SJCRH30 (cell line): ENCODE data around the gene SAMD4B. TPM values are rescaled to one million over a fixed set of nuclear protein-coding genes. Genes with fewer than 3 reads are reported as not detected.
"Not testable (repeated sequence)": the region's sequence is repeated elsewhere in the genome, so short reads cannot be mapped to it uniquely, and the experiment has no call there.

Experiments used
- DNase-seq, 2 experiments: peaks; one replicate each; pipeline ENCODE4 v3.0.0-alpha.2; 2015 to 2020
- H3K27ac ChIP-seq: fragments of 250-450 bp; sonication (Bioruptor Pico); 2 replicates; pipeline ENCODE4 v1.5.1; 2020; ENCODE audit warnings: mild to moderate bottlenecking, moderate library complexity
- H3K27me3 ChIP-seq: fragments of 250-450 bp; sonication (Bioruptor Pico); 2 replicates; pipeline ENCODE4 v1.5.1; 2020; ENCODE audit warnings: mild to moderate bottlenecking, moderate library complexity
- H3K36me3 ChIP-seq: fragments of 250-450 bp; sonication (Bioruptor Pico); 2 replicates; pipeline ENCODE4 v1.5.1; 2020; ENCODE audit warnings: mild to moderate bottlenecking, moderate library complexity
- H3K4me1 ChIP-seq: fragments of 250-450 bp; sonication (Bioruptor Pico); 2 replicates; pipeline ENCODE4 v1.5.1; 2020; ENCODE audit warnings: mild to moderate bottlenecking, moderate library complexity
- H3K4me3 ChIP-seq: fragments of 250-450 bp; sonication (Bioruptor Pico); 2 replicates; pipeline ENCODE4 v1.5.1; 2020; ENCODE audit warnings: mild to moderate bottlenecking, moderate library complexity
- H3K9me3 ChIP-seq: fragments of 250-450 bp; sonication (Bioruptor Pico); replicated peaks from 2 replicates; pipeline ENCODE4 v1.5.1; 2020; ENCODE audit warnings: mild to moderate bottlenecking, moderate library complexity
- total RNA-seq: library from RNA; depleted of rRNA; stranded (reverse); fragments of >200 nt; shearing (Covaris generic); gene quantifications from 2 replicates; pipeline ENCODE4 v1.2.3, GENCODE V29; 2014

Gene SAMD4B
- total RNA-seq, 1 experiment from 2014 or later = 125 TPM

- Histone ChIP-seq H3K27ac (no peak overlapping the region), H3K4me1 (no peaks in the 10 kb centered on the region; the same call in 1 of the 2 replicates)
- no peak for DNase-seq
Observed at GRCh38 chr19:39335168-39335548, 7.1 kb upstream of the SAMD4B start.

GRCh38 chr19:39336483-39336882, 5.7 kb upstream of the SAMD4B start:
- no peaks in the 10 kb centered on the region for H3K27me3 ChIP-seq
- H3K27ac ChIP-seq = no peak overlapping the region
- no peaks in the 10 kb centered on the region for H3K9me3 ChIP-seq

More at GRCh38 chr19:39335168-39335548, 7.1 kb upstream of the SAMD4B start:
- H3K27me3 ChIP-seq = no peaks in the 10 kb centered on the region
- no peak overlapping the region; the same call in 1 of the 2 replicates for H3K4me3 ChIP-seq
- H3K9me3 ChIP-seq = no peaks in the 10 kb centered on the region
- H3K36me3 ChIP-seq = no peaks in the 10 kb centered on the region

GRCh38 chr19:39339674-39340073, 2.5 kb upstream of the SAMD4B start:
- Histone ChIP-seq H3K27me3 (no peaks in the 10 kb centered on the region), H3K9me3 (no peaks in the 10 kb centered on the region), H3K4me3 (no peak overlapping the region), H3K27ac (no peak overlapping the region), H3K36me3 (peaks cover 3% of the 10 kb centered on the region; the same call in 1 of the 2 replicates), H3K4me1 (peaks cover 12% of the 10 kb centered on the region)
- DNase-seq = no peak

More at GRCh38 chr19:39336483-39336882, 5.7 kb upstream of the SAMD4B start:
- peaks cover 6% of the 10 kb centered on the region; the same call in 1 of the 2 replicates for H3K4me1 ChIP-seq
- DNase-seq = no peak
- H3K36me3 ChIP-seq = no peaks in the 10 kb centered on the region
- no peak overlapping the region for H3K4me3 ChIP-seq

GRCh38 chr19:39340156-39340555, 2.1 kb upstream of the SAMD4B start:
- not testable (repeated sequence) for H3K27ac ChIP-seq, H3K36me3 ChIP-seq, H3K27me3 ChIP-seq, DNase-seq, H3K4me3 ChIP-seq, H3K9me3 ChIP-seq
- H3K4me1 ChIP-seq = peaks cover 12% of the 10 kb centered on the region

- peak overlapping the region; percentile 51 for H3K27ac ChIP-seq
- H3K27me3 ChIP-seq = no peaks in the 10 kb centered on the region
- H3K36me3 ChIP-seq = peaks cover 7% of the 10 kb centered on the region; the same call in 1 of the 2 replicates
- H3K4me3 ChIP-seq = peak overlapping the region; percentile 86
- H3K9me3 ChIP-seq = no peaks in the 10 kb centered on the region
- H3K4me1 ChIP-seq = peaks cover 12% of the 10 kb centered on the region
- peak in 1 of 2 experiments; percentile 45 for DNase-seq
Observed at GRCh38 chr19:39341129-39341718, 997 bp upstream of the SAMD4B start.

GRCh38 chr19:39342647-39343305, 555 bp downstream of the SAMD4B start:
- Histone ChIP-seq H3K27me3 (no peaks in the 10 kb centered on the region), H3K4me1 (peaks cover 12% of the 10 kb centered on the region), H3K36me3 (peaks cover 7% of the 10 kb centered on the region; the same call in 1 of the 2 replicates), H3K27ac (no peak overlapping the region), H3K9me3 (no peaks in the 10 kb centered on the region), H3K4me3 (peak overlapping the region; percentile 95)
- DNase-seq = no peak

- Histone ChIP-seq H3K27ac (no peak overlapping the region), H3K4me1 (peaks cover 7% of the 10 kb centered on the region), H3K27me3 (no peaks in the 10 kb centered on the region), H3K4me3 (no peak overlapping the region), H3K9me3 (no peaks in the 10 kb centered on the region), H3K36me3 (peaks cover 27% of the 10 kb centered on the region)
- no peak for DNase-seq
Observed at GRCh38 chr19:39345956-39346355, 3.7 kb downstream of the SAMD4B start.

GRCh38 chr19:39347332-39348164, 5.3 kb downstream of the SAMD4B start:
- Histone ChIP-seq H3K36me3 (peaks cover 40% of the 10 kb centered on the region), H3K4me1 (peaks cover 20% of the 10 kb centered on the region), H3K4me3 (no peak overlapping the region), H3K27me3 (no peaks in the 10 kb centered on the region), H3K27ac (no peak overlapping the region), H3K9me3 (no peaks in the 10 kb centered on the region)
- DNase-seq = no peak

GRCh38 chr19:39349326-39349725, 7.1 kb downstream of the SAMD4B start:
- H3K4me3 ChIP-seq = no peak overlapping the region
- no peaks in the 10 kb centered on the region for H3K9me3 ChIP-seq
- no peak for DNase-seq
- no peaks in the 10 kb centered on the region for H3K27me3 ChIP-seq
- peaks cover 55% of the 10 kb centered on the region for H3K36me3 ChIP-seq
- no peak overlapping the region for H3K27ac ChIP-seq
- peaks cover 22% of the 10 kb centered on the region for H3K4me1 ChIP-seq

GRCh38 chr19:39350156-39350555, 7.9 kb downstream of the SAMD4B start:
- DNase-seq = no peak
- H3K27me3 ChIP-seq = no peaks in the 10 kb centered on the region
- H3K4me3 ChIP-seq = no peak overlapping the region
- no peaks in the 10 kb centered on the region for H3K9me3 ChIP-seq
- peaks cover 63% of the 10 kb centered on the region for H3K36me3 ChIP-seq
- peaks cover 22% of the 10 kb centered on the region for H3K4me1 ChIP-seq
- no peak overlapping the region for H3K27ac ChIP-seq

- peak; percentile 26 to 51 for DNase-seq
- H3K27ac ChIP-seq = 0 out of 2 replicates have a peak overlapping the region, but pooled peaks have one; percentile 3
Observed at GRCh38 chr19:39351537-39352064, 9.4 kb downstream of the SAMD4B start.

GRCh38 chr19:39352381-39353255, 10.4 kb downstream of the SAMD4B start:
- DNase-seq = peak; percentile 28 to 39
- H3K4me3 ChIP-seq = no peak overlapping the region
- peaks cover 84% of the 10 kb centered on the region for H3K36me3 ChIP-seq
- no peaks in the 10 kb centered on the region for H3K27me3 ChIP-seq
- H3K9me3 ChIP-seq = no peaks in the 10 kb centered on the region
- H3K27ac ChIP-seq = no peak overlapping the region
- H3K4me1 ChIP-seq = peaks cover 22% of the 10 kb centered on the region

More at GRCh38 chr19:39351537-39352064, 9.4 kb downstream of the SAMD4B start:
- no peaks in the 10 kb centered on the region for H3K27me3 ChIP-seq
- H3K9me3 ChIP-seq = no peaks in the 10 kb centered on the region
- peaks cover 22% of the 10 kb centered on the region for H3K4me1 ChIP-seq
- H3K4me3 ChIP-seq = no peak overlapping the region
- H3K36me3 ChIP-seq = peaks cover 74% of the 10 kb centered on the region

GRCh38 chr19:39355253-39355652, 13.0 kb downstream of the SAMD4B start:
- no peaks in the 10 kb centered on the region for H3K27me3 ChIP-seq
- H3K9me3 ChIP-seq = no peaks in the 10 kb centered on the region
- H3K36me3 ChIP-seq = peaks cover 86% of the 10 kb centered on the region
- H3K27ac ChIP-seq = no peak overlapping the region
- no peak for DNase-seq
- H3K4me1 ChIP-seq = peaks cover 22% of the 10 kb centered on the region
- H3K4me3 ChIP-seq = no peak overlapping the region

- Histone ChIP-seq H3K4me1 (peaks cover 20% of the 10 kb centered on the region), H3K9me3 (no peaks in the 10 kb centered on the region), H3K36me3 (peaks cover 91% of the 10 kb centered on the region), H3K27ac (no peak overlapping the region), H3K4me3 (no peak overlapping the region), H3K27me3 (no peaks in the 10 kb centered on the region)
- no peak for DNase-seq
Observed at GRCh38 chr19:39356073-39356472, 13.9 kb downstream of the SAMD4B start.
